Endothelial cell (in vitro differentiated cells): ENCODE results near the gene C1orf105. TPM values are rescaled to one million over a fixed set of nuclear protein-coding genes. Genes with fewer than 3 reads are reported as not detected.

ENCODE experiments used
- DNase-seq: peaks from one replicate; pipeline ENCODE4 v3.0.0; 2021; ENCODE audit warnings: low spot score
- H3K27ac Mint-ChIP-seq: one replicate; pipeline ENCODE4 v1.8.0; 2021; ENCODE audit warnings: mixed read lengths, inconsistent platforms; ENCODE audit not compliant: unreplicated experiment
- H3K27me3 Mint-ChIP-seq: one replicate; pipeline ENCODE4 v1.8.0; 2021; ENCODE audit warnings: mild to moderate bottlenecking, moderate library complexity, mixed read lengths, inconsistent platforms; ENCODE audit not compliant: unreplicated experiment
- H3K36me3 Mint-ChIP-seq: one replicate; pipeline ENCODE4 v1.8.0; 2021; ENCODE audit warnings: mild to moderate bottlenecking, low read depth, mixed read lengths, inconsistent platforms; ENCODE audit not compliant: unreplicated experiment
- H3K4me1 Mint-ChIP-seq: one replicate; pipeline ENCODE4 v1.8.0; 2021; ENCODE audit warnings: mild to moderate bottlenecking, mixed read lengths, inconsistent platforms; ENCODE audit not compliant: unreplicated experiment
- H3K4me3 Mint-ChIP-seq: one replicate; pipeline ENCODE4 v1.8.0; 2021; ENCODE audit warnings: mild to moderate bottlenecking, mixed read lengths, inconsistent platforms; ENCODE audit not compliant: unreplicated experiment
- H3K9me3 Mint-ChIP-seq: one replicate; pipeline ENCODE4 v1.8.0; 2021; ENCODE audit warnings: mixed read lengths, inconsistent platforms; ENCODE audit not compliant: unreplicated experiment
- total RNA-seq: library from RNA; stranded (reverse); fragmentation: NEBNext Ultra II Directional; extraction: Animal tissue kit (Norgen Biotek cat#: 25700); gene quantifications from one replicate; pipeline ENCODE4 v1.2.1, GENCODE V29; 2021; ENCODE audit not compliant: unreplicated experiment
- TF ChIP-seq, protein P1 (sequence below): fragments of 200-600 bp; sonication (generic); IDR thresholded peaks from one replicate; pipeline ENCODE4 v1.5.0; 2021; ENCODE audit warnings: antibody characterized with exemption; ENCODE audit not compliant: unreplicated experiment

C1orf105 gene
- total RNA-seq, 1 donor from 2014 or later: 0.85 TPM

DNA sequence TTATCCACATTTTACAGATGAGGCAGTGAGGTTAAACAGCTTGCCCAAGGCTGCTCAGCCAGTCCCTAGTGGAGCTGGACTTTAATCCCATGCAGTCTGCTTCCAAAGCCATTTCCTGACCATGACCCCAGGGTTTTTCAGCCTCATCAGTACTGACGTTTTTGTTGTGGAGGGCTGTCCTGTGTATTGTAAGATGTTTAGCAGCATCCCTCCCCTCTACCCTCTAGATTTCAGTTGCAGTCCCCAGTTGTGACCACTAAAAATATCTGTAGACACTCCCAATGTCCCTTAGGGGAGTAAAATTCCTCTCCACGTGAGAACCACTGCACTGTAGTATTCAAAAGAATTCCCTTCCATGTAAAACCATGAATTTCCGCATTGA is 30.2 kb upstream of the C1orf105 start:
- Mint-ChIP-seq H3K27ac (no peak overlapping the region), H3K9me3 (no peaks in the 10 kb centered on the region), H3K36me3 (peaks cover 3% of the 10 kb centered on the region), H3K4me1 (peaks cover 33% of the 10 kb centered on the region), H3K27me3 (no peaks in the 10 kb centered on the region), H3K4me3 (peak overlapping the region; percentile 14)
- TF ChIP-seq, protein P1, sequence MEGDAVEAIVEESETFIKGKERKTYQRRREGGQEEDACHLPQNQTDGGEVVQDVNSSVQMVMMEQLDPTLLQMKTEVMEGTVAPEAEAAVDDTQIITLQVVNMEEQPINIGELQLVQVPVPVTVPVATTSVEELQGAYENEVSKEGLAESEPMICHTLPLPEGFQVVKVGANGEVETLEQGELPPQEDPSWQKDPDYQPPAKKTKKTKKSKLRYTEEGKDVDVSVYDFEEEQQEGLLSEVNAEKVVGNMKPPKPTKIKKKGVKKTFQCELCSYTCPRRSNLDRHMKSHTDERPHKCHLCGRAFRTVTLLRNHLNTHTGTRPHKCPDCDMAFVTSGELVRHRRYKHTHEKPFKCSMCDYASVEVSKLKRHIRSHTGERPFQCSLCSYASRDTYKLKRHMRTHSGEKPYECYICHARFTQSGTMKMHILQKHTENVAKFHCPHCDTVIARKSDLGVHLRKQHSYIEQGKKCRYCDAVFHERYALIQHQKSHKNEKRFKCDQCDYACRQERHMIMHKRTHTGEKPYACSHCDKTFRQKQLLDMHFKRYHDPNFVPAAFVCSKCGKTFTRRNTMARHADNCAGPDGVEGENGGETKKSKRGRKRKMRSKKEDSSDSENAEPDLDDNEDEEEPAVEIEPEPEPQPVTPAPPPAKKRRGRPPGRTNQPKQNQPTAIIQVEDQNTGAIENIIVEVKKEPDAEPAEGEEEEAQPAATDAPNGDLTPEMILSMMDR: no peak
- no peak for DNase-seq

DNA sequence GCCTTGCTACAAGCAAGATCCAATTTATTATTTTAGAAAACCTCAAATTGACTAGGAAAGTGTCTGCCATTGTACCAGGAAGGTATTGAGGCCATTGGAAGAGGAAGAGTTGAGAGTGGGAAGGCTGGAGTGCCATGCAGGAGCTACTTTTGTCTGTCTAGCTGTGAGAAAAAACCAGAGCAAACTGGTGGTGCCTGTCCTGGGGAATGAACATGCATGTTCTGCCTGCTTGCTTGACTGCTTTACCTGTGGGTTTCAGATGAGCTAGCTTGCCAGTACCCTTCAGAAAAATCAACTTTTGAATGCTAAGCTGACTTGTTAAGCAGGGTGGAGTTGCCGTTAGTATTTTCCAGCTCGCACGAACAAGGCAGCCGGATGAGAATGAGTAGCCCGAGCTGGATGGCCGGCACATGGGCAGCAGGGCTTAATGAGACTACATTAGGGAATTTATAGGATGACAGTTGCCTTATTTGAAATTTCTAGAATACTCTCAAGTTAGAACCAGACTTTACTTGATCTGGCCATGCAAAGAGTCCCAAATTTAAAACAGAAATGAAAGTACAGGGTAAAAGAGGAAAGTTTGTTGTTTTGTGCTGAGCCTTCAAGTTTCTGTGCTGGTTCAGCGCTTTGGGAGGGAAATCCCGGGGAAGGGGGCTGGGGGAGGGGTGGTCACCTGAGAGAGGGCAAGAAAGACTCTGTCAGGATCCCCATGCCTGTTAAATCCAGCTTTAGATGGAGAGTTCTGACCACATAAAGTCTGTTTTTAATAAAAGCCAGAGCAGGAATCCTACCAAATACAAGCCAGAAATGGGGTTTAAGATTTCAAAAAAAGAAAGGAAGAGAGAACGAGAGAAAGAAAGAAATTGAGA is 29.6 kb upstream of the C1orf105 start:
- TF ChIP-seq, protein P1: no peak
- H3K9me3 Mint-ChIP-seq: no peaks in the 10 kb centered on the region
- peaks cover 2% of the 10 kb centered on the region for H3K36me3 Mint-ChIP-seq
- no peak for DNase-seq
- H3K4me1 Mint-ChIP-seq: peaks cover 33% of the 10 kb centered on the region
- H3K27me3 Mint-ChIP-seq: no peaks in the 10 kb centered on the region
- peak overlapping the region; percentile 14 for H3K4me3 Mint-ChIP-seq
- H3K27ac Mint-ChIP-seq: no peak overlapping the region

DNA sequence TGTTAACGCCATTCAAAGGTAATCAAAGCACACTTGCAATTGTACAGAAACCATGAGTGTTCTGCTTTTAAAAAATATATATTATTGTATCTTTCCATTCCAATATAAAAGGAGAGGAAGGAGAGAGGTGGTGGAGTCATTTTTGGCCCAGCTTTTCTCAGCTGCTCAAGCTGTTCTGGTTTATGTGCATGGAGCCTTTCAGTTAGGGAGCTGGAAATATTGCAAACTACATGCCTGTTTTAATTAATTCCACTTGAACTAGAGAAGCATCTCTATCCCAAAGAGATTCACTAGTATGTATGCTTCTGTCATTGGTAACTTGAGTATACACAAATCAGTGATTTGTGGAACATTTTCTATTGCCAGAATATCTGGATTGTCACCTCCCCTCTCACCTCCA is 28.5 kb upstream of the C1orf105 start:
- Mint-ChIP-seq H3K36me3 (peaks cover 2% of the 10 kb centered on the region), H3K4me1 (peaks cover 33% of the 10 kb centered on the region), H3K9me3 (no peaks in the 10 kb centered on the region), H3K4me3 (no peak overlapping the region), H3K27me3 (no peaks in the 10 kb centered on the region), H3K27ac (no peak overlapping the region)
- no peak for DNase-seq
- TF ChIP-seq, protein P1: no peak

DNA sequence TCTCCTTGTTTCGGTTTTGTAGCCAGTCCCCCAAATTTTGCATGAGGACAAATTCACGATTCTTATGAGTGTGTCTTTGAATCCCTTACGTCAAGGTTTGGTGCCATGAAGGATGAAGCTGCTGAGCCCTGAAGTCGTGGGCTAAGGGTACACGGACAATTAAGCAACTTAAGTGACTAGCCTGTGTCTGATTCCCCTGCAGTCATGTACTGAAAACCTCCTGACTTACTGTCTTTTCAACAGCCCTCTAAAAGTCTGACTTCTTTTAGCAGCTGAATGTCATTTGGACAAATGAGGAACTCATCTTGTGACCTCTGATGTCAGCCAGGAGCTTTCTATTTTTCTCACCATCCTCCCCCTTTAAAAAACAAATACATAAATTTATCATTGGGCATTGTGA is 27.1 kb upstream of the C1orf105 start:
- Mint-ChIP-seq H3K27ac (peak overlapping the region; percentile 72), H3K27me3 (no peaks in the 10 kb centered on the region), H3K4me3 (no peak overlapping the region), H3K36me3 (peaks cover 2% of the 10 kb centered on the region), H3K9me3 (no peaks in the 10 kb centered on the region), H3K4me1 (peaks cover 39% of the 10 kb centered on the region)
- no peak for DNase-seq
- TF ChIP-seq, protein P1: no peak

DNA sequence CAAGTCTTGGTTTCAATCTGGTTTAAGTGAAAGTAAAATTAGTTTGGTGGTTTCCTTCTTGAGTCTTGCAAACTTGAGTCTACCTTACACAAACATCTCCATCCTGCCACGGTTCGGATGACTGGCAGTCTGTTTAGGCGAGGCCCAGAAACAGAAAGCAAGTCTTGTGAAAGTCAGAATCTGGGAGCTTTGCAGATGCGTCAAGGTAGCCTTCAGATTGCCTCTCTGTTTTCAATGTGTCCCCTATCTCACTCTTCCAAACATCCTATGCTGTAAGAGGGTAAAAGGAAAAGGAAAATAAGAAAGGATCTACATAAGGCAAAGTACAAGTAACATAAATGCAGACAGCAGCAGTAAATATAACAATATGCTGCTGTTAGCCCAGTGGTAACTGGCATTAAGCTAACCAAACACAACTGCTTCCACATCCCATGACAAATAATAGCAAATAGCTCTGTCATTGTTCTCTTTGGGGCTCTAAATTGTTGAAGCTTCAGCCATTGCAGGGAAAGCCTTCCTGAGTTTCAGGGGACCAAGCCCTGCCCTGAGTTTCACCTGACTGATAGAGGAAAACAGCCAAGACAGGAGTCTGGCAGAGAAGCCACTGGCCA is 26.2 kb upstream of the C1orf105 start:
- Mint-ChIP-seq H3K27ac (peak overlapping the region; percentile 74), H3K4me3 (no peak overlapping the region), H3K4me1 (peaks cover 48% of the 10 kb centered on the region)

More for the DNA sequence above, 26.2 kb upstream of the C1orf105 start:
- TF ChIP-seq, protein P1: no peak
- Mint-ChIP-seq H3K27me3 (no peaks in the 10 kb centered on the region), H3K9me3 (no peaks in the 10 kb centered on the region), H3K36me3 (peaks cover under 1% of the 10 kb centered on the region)
- no peak for DNase-seq
